Measurements from ENCODE around the gene MARS1.

- TF ChIP-seq, protein P1, sequence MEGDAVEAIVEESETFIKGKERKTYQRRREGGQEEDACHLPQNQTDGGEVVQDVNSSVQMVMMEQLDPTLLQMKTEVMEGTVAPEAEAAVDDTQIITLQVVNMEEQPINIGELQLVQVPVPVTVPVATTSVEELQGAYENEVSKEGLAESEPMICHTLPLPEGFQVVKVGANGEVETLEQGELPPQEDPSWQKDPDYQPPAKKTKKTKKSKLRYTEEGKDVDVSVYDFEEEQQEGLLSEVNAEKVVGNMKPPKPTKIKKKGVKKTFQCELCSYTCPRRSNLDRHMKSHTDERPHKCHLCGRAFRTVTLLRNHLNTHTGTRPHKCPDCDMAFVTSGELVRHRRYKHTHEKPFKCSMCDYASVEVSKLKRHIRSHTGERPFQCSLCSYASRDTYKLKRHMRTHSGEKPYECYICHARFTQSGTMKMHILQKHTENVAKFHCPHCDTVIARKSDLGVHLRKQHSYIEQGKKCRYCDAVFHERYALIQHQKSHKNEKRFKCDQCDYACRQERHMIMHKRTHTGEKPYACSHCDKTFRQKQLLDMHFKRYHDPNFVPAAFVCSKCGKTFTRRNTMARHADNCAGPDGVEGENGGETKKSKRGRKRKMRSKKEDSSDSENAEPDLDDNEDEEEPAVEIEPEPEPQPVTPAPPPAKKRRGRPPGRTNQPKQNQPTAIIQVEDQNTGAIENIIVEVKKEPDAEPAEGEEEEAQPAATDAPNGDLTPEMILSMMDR (conservative IDR thresholded peaks at IDR 0.05; ENCODE audit: low read depth, low read length), result peak; percentile 49
- TF ChIP-seq EZH2phosphoT487 (IDR thresholded peaks at IDR 0.05; ENCODE audit: borderline replicate concordance, low read length), result no peak
- no peak for TF ChIP-seq EZH2 (IDR thresholded peaks at IDR 0.05; ENCODE audit: low read length, unreplicated experiment)
Measured at GRCh38 chr12:57487597-57488401, at the start of gene MARS1.
